Cerebellar cortex (tissue), 1 donor: ENCODE results near the gene ACO1.

Experiments used
- DNase-seq: peaks from one replicate; pipeline ENCODE4 v3.0.0-alpha.2; 2015; ENCODE audit warnings: low spot score

Gene ACO1

DNA sequence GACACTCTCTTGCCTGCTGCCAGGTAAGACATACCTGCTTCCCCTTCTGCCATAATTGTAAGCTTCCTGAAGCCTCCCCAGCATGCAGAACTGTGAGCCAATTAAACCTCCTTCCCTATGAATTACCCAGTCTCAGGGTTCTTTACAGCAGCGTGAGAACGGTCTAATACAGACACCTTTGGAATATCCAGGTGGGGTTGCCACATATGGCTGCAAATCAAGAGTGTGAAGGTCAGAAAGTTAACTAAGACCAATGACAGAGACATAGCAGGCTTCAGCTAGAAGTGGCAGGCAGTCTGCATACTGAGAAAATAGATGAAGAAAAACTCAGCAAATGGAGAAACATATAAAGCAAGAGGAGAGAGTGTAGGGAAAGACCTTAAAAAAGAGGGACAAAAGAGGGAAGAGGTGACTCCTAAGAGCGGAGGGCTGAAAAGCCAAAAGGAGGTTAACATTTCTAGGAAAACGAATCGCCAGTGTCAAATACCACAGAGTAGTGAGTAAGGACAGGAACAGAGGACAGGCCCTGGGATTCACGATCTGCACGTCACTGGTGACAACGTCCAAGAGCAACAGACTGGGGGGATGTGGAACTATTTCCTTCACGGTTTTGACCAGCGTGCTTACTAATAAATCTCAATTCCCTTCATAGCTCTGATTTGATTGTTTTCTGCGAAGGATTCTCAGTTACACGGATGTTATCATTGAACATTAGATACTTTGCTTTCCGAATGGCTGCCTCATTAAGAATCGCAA is 1.7 kb upstream of the ACO1 start:
- DNase-seq: no peak

DNA sequence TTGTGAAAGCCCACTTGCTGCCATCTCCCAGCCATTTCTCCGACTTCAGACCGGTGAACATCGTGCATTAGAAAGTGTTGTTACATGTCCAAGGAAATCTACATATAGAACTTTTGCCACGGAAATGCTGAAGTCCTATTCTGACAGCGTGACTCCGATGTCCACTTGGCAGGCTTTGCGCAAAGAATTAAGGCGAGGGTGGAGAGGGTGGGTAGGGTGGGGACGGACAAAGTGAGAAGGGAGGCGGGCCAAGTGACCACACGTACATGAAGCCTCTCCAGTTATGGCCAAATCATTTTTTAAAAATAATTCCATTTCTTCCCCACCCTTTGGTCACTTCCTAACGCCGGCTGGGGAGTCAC is 460 bp upstream of the ACO1 start:
- DNase-seq: no peak

DNA sequence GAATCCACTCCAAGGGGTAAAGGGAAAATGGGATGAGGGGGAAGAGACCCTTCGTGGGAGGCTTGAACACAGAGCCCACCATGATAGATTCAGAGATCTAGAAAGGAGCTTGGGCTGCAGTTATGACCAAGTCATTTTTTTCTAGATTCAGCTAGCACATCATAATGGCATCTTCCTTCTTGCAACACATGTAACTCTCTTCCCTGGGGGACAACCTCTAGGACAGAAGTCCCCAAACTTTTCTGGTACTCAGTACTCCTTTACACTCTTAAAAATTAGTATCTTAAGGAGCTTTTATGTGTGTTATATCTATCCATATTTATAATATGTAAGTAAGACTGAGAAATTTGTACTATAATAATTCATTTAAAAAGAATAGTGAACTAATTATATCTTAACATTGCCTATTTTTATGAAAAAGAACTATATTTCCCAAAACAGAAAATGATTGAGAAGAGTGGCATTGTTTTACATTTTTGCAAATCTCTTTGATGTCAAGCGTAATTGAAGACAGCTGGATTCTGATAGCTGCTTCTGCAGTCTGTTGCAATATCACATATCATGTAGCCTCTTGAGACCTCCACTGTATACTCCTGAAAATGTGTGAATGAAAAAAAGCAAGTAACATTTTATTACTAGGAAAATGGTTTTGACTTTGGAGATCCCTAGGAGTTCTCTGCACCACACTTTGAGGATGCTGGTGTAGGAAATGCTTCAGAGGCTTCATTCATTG is 875 bp downstream of the ACO1 start:
- peak; percentile 7 for DNase-seq

DNA sequence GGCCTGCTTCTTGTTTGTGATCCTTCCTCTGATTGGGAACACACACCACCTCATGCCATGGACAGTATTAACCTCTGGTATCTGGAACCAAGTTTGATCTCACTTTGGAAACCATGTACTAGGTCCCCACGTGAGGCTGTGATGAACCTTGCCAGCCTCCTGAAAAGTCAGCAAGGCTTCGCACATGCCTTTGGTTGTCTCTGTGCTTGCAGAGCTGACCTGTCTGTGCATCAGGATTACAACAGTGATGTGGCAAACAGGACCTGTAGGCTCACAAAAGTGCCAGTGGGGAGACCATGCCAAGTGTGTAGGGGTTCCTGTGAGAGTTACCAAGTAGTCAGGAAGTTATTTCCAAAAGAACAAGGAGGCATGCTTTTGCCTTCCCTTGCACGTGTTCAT is 1.4 kb downstream of the ACO1 start:
- no peak for DNase-seq

DNA sequence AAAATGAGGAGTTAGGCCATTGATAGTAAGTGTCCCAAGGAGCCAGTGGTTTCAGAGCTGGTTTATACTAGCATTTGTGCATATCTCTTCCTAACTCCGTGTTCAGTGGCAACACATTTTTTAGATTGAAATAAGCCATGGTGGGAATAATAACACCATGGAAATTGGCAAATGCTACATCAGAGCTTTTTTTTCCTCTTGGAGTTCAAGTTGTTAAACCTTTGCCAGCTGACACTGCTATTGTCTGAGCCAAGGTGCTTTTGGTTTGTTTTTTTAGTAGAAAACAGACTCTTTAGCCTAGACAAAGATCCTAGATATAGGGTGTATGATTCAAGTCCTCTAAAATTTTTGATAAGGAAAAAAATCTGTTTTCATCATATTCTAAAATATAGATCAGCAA is 2.8 kb downstream of the ACO1 start:
- no peak for DNase-seq

DNA sequence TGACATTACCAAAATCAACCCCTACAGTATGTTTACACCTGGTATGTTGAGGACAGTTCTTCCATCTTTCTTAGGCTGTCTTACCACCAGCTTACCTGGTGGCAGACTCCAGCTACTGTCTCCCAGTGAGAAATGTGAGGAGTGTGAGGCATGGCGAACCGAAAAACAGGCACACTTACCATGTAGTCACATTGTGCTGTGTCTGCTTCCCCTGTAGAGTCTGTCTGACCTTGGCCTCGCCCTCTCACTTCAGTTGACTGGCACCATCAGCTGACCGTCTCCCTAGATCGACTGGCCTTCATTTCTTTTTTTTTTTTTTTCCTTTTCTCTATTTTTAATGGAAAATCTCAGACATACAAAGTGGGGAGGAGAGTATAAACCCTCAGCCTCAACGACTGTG is 4.9 kb downstream of the ACO1 start:
- no peak for DNase-seq

DNA sequence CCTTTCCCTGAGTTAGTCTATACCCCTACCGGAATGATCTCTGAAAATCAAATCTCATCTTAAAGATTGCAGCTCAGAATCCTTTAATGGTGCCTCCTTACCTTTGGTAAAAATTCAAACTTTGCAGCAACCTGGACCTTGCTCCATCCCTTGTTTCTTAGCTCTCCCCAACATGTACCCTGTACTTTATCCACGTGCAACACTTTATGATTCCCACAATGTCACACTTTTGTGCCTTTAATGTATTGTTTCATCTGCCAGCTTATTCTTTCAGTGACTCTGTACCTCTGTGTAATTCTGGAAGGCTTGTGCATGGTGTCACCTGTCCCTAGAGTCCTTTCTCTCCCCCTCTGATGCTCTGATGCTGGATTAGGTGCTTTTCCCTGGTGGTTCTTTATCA is 9.5 kb downstream of the ACO1 start:
- DNase-seq: no peak

DNA sequence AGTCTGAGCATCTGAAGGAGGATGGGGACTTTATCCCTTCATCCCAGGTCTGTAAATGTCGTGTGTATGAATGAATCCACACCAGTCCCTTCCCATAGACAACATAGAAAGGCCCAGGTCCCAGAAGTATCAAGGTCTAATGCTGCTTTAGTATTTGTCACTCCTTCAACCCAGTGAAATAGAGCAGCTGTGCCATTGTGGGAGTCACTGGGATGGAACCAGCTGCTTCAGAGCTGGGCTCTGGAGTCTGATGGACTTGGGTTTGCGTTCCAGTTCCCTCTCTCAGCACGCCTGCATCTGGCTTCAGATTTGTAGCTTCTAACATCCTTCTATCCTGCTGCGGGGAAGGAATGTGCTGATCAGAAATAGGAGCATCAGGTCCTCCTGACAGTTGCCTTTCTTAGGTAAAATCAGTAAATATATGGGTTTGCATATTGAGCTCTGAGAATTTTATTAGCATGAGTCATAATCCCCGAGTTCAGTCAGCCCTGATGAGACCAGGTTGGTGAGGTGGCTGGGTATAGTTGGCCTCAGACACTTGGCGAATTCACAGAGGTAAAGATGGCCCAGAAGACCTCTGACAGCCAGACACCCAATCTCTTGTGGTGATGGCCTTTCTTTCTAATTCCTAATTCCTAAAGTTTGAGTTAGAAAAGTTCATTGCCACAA is 10.1 kb downstream of the ACO1 start:
- no peak for DNase-seq

DNA sequence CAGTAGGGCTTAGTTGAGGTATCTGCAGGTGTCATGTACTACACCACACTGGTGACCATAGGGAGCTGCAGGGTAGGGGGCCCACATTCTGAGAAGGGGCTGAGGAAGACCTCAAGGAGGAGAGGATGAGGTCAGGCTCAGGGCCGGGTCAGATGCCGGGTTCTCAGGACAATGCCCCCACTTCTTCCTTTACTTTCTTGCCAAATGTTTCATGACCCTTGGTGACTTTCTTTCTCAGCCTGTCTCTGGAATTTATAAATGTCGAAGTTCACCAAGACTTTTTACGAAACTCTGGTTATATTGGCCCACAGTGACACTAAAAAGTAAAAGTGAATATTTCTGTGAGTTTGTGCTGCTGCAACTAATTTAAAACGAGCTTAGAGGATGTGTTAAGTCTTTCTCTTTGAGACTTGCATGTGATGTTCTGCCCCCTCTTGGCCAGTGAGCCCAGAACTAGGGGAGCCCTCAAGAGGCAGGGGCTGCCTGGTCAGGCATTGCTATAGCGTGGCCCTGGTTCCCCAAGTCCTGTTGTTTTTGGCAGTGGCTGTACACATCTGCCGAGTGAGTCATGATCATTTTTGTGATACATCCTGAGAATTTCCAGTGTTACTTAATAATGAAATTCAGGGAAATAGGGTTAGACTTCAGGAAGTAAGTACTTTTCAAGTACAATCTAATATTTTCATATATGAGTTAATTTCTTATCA is 11.2 kb downstream of the ACO1 start:
- no peak for DNase-seq

DNA sequence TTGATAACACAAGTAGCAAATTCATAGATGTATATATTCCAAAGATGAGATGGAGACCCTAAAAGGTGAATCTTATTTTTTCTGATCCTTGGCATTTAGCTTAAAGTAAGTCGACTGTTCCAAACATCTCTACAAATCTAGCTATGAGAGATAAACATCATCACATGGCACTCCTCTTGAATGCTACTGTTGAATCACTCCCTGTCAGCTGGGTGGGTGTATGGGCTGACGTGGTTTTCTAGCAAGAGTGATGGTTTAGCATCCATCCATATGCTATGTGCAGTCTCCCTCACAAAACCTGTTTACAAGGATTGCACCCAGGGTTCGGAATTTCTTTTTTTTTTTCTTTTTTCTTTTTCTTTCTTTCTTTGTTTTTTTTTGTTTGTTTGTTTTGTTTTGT is 13.8 kb downstream of the ACO1 start:
- DNase-seq: no peak

DNA sequence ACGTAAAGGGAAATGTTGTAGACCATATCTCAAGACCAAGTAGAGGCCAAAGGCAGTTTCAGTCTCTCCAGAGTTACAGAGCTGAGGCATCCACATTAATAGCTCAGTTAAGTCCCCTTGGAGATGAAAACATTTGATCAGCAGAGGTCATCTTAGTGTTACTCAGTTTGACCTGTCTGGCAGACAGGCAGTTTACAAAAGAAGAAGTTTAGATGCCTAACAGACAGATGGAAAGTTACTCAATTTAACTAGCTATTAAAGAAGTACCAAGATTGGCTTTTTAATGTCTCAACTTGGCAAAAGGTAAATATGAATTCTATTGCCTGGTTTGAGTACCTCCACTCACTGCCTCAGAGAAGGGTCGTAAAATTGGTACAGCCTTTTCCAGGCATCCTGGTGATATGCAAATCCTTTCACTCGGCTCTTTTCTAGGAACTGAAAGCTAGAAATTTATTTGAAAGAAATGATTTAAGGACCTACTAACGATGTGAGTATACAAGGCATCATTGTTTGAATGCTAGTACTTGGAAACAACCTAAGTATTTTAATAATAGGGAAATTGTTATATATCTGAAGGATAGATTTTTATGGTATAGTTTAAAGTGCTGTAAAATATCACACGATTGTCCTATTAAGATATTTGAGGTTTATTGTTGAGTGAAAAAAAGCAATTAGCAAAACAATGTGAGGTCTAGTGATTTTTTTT is 14.8 kb downstream of the ACO1 start:
- DNase-seq: no peak

DNA sequence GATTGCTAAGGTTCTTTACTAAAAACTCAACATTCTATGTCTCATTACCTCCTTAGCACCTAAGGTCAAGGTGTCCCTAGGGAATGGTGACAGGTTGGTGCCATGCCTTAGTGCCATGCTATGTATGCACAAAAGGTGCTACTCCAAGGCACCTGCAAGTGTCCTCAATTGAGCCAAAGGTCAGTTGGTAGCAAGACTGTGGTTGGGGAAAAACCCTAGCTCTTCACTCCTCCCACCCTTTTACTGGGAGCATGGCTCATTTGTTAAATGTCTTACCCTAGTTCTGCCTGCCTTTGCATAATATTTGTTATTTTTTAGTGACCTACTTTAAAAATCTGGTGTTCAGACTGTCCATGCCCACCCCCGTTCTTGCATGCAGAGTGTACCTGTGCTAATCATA is 17.0 kb downstream of the ACO1 start:
- DNase-seq: no peak

DNA sequence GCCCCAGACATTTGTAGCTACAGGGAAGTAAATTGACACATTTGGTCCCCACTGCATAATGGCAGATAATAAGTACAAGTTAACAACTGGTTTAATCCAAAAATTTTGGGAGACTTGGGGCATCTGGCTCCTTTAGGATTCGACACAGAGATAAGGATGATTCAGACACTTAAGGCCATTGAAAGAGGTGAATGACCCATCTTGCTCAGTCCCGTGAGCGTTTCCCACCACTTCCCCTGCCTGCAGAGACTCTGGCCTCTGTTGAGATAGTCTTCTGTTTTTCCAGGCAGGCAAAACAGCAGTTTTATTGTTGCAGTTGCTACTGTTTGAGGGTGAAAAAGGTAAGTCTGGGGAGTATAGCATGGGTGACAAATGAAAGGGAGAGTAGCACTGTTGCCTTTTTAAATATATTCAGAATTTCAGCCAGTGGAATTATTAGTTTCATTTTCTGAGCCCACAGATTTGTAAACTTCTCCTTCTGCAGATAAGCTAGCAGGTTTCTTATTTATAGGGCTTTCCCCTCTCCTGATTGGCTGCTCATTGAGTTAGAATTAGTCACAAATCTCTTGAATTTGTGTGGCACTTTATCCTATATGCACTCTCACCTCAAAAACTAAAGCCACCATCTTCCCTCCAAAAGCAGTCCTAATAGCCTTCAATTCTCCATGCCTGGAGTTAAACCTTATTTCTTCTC is 19.3 kb downstream of the ACO1 start:
- no peak for DNase-seq

DNA sequence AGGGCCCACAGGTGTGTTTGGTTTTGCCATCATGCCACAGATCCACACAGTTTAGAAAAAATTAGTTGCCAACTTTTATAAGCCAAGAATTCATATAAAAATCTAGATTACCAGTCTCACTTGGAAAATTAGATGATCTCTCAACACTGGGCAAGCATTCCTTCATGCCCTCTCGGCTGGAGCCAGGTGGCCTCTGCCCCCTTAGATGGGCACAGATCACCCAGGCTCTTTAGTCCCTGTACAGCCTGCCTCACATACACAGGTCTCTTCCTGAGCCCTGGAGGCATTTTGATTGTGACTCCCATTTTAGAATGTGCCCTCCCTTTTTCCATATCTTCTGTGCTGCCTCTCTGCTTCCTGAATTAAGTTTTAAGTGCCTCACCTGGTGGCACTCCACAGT is 20.0 kb downstream of the ACO1 start:
- no peak for DNase-seq

DNA sequence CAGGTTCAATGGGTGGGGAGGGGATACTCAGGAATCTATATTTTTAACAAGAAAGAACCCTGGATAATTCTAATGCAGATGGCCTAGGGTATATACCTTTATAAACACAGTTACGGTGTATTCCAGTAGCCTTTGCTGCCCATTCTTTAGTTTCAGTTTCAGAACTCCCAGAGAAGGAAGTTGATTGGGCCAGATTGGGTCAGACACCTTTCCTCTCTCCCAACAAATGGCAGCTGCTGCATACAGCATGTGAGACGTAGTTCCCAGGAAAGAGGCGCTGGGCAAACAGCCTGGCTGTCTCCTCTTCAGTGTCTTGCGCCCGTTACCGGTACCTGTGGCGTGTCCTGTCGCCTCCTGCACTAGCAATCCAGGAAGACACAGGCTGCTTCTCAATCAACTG is 20.4 kb downstream of the ACO1 start:
- no peak for DNase-seq

DNA sequence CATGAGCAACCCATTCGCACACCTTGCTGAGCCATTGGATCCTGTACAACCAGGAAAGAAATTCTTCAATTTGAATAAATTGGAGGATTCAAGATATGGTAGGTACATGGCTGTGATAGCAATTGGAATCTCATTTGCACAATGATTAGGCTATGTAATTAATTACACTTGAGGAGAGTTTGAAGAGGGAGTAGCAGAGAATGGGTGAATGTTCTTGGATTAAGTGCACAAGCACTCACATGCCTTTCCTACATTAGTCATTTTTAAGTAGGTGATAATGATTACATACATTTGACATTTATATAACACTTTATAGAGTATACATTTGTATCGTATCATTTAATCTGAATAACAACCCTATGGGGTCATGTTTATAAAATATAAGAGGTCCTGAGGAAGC is 21.1 kb downstream of the ACO1 start:
- no peak for DNase-seq

DNA sequence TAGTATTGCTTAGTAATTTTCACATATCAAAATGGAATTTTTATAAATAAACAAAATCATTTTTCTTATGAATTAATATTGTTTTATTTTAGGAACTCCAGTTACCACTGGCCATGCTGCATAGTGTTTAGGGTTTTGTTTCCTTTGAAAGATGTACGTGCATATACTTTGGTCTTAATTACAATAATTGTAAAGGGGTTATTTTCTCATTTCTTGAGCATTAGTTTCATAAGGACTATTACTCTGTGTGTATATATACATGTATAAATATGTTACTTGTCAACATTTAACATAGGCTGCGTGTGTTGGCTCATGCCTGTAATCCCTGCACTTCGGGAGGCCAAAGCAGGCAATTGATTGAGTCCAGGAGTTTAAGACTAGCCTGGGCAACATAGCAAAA is 21.6 kb downstream of the ACO1 start:
- no peak for DNase-seq

DNA sequence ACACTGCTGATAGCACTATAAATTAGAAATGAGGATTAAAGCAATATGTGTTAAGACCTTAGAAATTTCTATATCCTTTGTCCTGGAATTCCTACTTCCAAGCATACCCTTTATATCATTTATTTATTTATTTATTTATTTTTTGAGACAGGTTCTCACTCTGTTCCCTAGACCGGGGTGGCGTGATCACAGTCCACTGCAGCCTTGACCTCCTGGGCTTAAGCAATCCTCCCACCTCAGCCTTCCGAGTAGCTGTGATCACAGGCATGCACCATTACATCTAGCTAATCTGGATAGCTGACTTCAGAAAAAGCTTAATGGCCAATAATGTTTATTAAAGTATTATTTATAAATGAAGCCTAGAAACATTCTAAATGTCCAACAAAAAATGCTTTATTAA is 27.3 kb downstream of the ACO1 start:
- no peak for DNase-seq

DNA sequence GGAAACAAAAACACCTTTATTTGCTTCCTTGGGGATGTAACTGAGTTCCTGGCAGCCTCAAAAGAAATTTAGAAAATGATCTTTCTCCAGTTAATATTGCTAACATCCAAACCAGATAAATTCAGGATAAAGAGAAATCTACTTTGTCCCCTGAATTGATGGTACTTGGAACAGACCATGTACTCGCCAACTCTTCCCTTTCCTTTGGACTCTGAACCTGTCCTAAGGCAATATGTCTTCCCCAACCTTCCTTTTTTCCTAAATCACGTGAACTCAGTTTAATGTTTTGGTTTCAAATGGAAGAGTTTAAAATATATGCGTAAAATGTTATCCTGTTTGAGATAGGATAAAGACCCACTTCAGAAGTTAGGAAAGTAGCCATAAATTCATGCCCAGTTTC is 28.0 kb downstream of the ACO1 start:
- DNase-seq: no peak

DNA sequence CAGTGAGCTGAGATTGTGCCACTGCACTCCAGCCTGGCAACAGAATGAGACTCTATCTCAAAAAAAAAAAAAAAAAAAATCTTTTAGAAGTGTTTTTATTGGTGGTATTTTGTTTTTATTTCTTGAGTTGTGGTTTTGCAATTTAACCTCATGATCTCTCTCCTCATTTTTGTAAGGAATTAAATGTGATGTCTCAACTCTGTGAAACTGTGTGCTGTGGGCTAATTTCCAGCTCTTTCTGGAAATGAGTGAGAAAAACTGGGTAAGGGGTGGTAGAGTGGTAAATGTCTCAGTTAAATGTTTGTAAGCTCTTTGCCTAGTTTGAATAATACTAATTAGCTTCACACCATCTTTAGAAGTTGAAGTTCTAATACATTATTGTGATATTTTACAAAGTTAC is 29.0 kb downstream of the ACO1 start:
- no peak for DNase-seq

DNA sequence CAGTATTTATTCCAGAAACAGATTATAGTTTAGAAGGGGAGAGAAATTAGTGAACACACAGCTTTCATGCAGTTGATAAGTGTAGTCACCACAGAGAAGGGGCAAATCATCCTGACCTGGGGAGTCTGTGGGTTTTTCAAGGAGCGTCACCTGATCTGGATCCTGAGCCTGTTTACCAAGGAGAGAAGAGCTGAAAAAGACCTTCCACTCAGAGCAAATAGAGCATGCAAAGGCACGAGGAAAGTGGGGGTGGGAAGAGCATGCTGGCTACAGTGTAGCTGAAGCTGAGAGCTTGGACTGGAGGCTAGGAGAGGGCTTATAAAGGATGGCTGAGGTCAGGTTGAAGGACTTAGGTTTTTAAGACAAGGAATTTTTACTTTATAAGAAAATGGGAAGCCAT is 30.4 kb downstream of the ACO1 start:
- no peak for DNase-seq

DNA sequence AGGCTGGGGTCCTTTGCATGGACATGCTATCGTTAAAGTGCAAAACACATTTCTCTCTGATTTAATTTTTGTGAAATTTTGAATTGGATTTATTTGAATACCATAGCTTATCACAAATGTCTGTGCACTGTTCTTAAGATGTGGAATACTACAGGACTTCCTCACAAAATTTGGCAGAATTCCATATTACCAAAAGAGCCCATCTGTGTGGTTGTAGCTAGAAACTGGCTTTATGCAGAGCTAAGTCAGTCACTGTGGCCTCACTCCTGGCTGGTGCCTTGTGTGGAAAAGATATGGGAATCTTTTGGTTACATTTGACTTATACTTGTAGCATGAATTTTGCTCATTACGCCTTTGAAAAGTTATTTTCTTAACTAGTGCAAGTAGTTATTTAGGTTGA is 35.5 kb downstream of the ACO1 start:
- peak; percentile 88 for DNase-seq
